Stimulated activated CD4-positive, alpha-beta T cell treated with anti-CD3 and anti-CD28 coated beads, Interleukin-4, amount 100 ng/mL, for 24 hours (primary cell): ENCODE data around the gene APMAP.

Experiments used
- DNase-seq: peaks from one replicate; pipeline ENCODE4 v3.0.0-alpha.2; 2020

Gene APMAP

GRCh38 chr20:24985802-24986201 lies 6.7 kb downstream of the APMAP start:
- no peak for DNase-seq

DNA sequence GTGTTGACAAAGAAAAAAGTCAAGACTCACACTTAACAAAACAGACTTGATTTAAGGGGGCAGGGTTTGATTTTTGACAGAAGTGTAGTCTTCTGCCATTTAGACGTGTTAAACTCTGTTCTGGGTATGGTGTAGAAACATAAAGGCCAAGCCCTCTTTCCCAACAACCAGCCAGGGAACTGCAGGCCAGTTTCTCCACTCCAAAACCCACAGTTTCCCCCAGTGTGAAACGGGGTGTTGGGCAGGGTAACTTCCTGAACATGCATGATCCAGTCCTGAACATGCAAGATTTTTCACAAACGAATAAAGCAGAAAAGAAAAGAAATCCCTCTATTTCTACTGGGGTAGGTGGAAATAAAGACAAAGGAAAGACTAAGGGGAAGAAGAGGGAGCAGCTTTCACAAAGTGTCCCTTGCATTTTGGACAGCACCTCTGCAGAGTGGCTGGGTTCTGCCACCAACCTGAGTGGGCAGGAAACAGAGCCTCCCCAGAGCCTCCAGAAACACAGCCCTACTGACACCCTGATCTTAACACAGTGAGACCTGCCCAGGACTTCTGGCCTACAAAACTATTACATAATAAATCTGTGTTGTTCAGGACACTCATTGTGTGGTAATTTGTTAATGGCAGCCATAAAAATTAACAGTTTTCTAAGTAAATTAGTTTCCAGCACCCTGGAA lies 7.5 kb downstream of the APMAP start:
- DNase-seq = no peak

DNA sequence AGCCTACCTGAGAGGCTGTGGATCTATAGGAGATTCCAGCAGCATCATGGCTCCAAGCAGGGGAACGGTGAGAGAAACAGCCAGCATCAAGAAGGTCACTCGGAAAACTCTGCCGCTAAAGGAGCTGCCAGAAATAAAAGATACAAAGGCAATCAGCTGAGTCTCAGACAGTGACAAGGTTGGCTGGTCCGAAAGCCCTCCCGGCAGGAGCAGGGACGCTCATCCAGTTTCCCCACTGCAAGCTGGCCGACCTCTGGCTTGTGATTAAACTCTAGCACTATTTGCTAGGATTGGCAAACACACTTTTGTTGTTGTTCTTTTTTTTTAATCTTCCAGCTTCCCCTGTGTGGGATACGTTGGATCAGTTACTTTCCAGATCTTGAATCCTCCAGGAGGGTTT lies 8.7 kb downstream of the APMAP start:
- no peak for DNase-seq

GRCh38 chr20:24981790-24982189 lies 10.8 kb downstream of the APMAP start:
- DNase-seq = no peak

- DNase-seq = no peak
These were observed 11.3 kb downstream of the APMAP start for GRCh38 chr20:24981282-24981681.

DNA sequence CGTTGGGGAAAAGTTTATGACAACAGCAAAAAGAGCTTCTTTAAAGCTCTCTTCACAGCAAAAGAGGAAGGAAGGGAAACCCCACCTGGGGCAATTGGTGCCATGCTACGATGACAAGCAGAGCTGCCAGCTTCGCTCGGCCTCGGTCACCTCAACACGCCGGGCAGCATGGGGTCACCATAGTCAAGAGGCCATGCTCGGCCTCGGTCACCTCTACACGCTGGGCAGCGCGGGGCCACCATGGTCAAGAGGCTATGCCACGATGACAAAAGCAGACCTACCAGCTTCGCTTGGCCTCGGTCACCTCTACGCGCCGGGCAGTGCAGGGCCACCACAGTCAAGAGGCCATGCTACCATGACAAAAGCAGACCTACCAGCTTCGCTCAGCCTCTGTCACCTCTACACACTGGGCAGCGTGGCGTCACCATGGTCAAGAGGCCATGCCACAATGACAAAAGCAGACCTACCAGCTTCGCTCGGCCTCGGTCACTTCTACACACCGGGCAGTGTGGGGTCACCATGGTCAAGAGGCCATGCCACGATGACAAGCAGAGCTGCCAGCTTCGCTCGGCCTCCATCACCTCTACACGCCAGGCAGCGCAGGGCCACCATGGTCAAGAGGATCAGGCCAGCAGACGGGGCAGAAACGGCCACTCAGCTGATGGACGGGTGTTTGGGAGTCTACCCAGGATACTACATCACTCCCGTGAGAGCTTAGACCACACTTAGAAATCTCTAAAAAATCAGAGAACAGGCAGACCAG lies 12.1 kb downstream of the APMAP start:
- DNase-seq = no peak

DNA sequence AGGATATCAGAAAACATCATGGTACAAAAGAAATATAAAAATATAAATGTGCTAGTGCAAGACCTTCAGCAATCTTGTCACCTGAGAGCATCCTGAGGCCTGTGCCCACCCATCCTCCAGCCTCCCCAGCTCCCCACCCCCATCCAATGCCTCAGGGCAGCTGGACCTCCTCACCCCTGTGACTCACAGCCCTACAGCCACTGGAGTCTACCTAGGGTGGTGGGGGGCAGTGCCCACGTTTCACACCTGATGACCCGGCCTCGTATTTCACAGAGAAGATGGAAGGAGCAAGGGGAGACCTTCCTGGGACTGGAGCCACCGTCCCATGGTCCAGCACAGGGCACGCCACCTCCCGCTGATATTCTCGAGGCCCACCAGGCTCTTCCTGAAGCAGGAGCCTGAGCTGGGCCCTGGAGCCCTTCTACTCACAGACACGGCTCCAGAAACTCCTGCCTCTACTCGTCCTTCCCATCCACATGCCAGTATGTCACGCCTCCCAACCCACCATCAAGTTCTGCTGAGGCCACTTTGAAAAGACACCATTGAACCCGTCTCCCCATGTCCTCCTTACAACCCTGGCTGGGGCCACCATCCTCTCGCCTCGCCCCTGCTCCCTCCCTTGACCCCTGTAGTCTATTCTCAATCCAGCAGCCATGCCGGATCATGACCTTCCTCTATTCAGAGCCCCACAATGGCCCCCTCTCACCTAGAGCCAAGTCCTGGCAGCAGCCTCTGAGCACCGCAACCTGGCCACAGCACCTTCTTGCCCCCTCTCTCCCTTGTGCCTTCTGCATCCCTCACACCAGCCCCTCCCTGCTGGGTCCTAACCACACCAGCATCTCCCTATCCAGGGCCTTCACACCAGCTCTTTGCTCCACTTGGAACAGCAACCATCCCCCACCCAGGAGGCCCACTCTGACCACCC lies 13.3 kb downstream of the APMAP start:
- DNase-seq = no peak

- DNase-seq = no peak
These were observed 14.0 kb downstream of the APMAP start for GRCh38 chr20:24978513-24978912.

DNA sequence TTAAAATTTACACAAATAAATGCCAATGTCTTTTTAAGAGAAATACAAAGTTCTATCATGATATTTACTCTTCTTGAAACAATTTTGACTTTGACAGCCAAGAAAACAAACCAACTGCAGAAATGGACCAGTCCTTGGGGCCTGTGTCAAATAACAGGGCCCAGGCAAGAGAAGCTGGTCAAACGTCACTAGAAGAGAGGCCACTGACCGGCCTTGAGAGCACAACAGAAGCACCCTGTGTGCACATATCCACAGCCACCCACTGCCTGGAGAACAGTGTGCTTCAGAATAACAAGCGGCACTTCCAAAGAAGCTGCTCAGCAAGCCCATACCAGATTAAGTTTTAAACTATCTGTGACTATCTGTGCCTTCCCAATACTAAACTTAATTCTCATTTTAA lies 14.8 kb downstream of the APMAP start:
- no peak for DNase-seq

DNA sequence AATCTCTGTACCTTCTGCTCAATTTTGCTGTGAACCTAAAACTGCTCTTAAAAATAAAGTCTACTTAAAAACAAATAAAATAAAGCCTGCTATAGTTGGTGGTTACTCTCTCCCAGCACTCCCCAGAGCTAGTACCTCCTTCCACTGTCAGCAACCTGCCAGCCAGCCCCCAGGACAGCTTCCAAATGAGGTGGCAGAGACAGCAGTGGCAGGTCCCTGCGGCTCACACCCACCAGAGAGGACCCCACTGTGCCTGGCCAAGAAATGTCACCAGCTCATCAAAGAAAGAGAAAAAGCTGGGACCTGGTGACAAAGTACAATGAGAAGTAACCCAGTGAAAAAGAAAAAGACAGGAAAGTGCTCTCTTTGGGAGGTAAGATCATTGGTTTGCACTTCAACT lies 15.2 kb downstream of the APMAP start:
- no peak for DNase-seq

GRCh38 chr20:24972341-24972740 lies 20.2 kb downstream of the APMAP start:
- DNase-seq = no peak

DNA sequence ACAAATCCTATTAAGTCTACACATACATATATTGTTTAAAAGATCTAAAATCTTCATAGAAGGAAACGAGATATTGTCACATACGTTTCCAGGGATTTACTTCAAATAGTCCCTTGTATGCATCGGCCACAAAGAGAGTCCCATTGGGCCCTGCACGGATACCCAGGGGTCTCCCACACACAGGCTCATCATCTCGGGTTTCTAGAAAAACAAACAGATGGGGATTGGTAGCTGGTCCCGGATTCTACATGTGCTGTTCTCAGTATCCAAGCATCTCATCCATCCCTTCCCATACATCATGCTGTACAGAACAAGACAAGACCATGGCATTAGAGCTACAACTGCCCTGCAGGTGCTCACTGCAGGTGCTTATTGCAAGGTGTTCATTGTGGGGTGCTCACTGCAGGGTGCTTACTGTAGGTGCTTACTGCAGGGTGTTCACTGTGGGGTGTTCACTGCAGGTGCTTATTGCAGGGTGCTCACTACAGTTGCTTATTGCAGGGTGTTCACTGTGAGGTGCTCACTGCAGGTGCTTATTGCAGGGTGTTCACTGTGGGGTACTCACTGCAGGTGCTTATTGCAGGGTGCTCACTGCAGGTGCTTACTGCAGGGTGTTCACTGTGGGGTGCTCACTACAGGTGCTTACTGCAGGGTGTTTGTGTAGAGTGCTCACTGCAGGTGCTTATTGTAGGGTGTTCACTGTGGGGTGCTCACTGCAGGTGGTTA lies 21.0 kb downstream of the APMAP start:
- no peak for DNase-seq

DNA sequence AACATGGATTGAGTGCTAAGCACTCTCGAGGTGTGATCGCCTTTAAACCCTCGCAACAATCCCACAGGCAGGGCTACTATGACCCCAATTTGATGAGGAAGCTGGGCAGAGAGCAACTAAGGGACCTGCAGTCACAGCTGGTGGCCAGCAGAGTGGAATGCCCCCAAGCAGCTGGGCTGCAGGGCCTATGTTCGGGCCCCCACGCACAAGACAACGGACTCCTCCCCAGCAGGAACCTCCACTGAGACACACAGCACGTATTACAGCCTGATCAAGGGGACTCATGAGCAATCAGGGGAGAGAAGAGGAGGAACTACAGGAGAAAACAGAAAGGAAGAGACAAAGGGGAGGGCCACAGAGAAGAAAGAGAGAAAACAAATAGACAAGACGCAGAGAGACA lies 21.8 kb downstream of the APMAP start:
- DNase-seq = no peak

DNA sequence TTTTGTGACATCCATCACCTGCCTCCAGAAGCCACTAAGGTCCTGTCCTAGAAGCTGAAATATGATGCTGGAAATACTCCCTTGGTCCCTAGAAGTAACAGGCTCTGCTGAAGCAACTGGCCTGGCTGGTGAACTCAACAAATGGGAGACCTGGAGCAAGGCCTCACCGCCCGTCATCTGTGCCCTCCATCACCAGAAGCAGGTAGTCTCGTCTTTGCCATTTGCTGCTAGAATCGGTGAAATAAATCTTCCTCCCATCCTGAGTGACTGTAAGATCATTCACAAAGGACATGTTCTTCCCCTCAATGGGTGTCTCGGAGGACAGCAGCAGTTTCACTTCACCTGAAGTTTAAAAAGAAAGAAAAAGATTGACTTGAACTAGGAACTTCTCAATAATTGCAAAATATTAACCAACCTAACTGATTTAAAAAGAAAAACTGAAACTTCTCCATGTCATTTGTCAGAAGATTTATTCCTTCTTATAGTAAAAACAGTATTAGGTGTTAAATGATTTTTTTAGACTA lies 22.5 kb downstream of the APMAP start:
- DNase-seq = no peak

DNA sequence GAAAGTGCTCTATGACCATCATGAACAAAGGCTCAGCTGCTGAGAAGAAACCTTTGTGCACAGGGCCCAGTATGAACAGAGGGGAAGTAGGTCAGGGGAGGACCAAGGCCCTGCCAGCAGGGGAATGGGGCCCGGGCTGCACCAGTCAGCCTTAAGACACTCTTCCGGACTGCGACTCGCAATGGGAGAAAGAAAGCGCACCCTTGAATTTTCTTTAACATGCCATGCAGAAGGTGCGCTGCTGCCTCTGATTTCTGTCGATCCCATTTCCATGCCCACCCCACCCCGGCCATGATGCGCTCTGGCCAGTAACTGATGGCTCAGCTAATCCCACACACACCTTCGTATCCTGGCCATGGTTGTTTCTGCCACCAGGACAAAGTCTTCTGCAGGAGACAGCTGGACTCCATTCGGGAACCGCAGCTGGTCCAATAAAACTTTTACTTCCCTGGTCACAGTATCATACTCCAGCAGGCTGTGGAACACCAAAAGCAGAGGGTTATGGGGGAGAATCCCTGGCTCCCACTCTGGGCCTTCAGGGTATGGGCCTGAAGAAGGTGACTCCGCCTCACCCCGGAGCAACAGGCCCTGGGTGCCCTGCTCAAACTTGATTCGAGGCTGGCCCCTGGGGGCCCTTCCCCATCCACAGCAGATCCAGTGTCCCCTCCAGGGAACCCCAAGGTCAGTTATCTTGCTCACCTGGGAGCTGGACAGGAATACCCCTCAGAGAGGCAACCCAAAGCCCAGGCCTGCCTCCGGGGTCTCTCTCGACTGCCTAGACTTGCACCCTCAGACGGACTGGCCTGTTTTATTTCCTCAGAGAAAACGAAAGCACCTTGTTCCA lies 23.1 kb downstream of the APMAP start:
- no peak for DNase-seq

- no peak for DNase-seq
These were observed 24.2 kb downstream of the APMAP start for GRCh38 chr20:24968278-24968800.

GRCh38 chr20:24966317-24967012 lies 26.1 kb downstream of the APMAP start:
- no peak for DNase-seq

DNA sequence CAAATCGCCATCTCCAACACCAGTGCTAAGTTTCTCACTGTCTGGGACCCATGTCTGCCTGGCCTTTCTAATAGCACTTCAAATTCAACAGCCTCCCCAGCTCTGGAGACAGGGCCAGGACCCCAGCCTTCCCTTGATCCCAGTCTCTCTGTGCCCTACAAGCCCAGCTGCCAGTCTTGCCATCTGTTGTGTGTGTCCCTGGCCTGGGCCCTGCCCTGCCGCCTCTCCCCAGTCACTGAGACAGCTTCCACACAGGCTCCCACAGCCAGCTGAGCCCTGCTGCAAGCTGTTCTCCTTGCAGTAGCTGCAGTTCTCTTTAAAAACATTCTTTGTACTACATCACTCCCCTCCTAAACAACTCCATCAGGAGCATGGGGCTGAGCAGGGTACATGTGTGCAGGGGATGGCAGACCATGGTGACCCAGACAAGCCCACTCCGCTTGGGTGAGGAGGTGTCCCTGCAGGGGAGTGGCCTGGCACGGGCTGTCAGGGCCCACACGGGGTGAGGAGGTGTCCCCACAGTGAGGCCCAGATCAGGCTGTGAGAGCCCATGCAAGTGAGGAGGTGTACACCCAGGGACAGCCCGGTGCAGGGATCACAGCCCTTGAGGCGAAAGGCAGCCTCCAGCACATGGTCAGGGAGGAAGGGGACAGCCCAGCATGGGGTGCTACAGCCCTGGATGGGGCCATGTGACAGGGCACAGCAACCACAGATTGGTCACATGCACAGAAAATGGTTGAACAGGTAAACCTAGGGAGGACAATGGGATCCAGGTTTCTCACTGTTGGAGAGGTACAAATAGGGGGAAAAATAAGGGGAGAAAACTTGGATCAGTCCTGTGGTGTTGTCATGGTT lies 27.3 kb downstream of the APMAP start:
- DNase-seq = no peak

DNA sequence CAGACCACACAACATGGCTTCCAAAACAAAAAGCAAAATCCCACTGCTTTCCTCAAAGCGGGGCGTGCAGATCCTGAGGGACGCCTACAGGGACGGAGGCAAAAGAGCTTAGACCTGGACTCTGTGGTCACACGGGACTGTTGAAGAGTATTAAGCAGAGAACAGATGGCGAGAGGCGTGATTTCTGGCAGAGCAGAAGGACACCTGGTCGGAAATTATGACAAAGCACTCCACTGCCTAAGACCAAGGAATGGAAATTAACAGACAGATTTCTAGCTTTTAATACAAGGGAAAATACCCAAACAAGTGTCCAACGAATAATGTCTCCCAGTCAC lies 28.1 kb downstream of the APMAP start:
- no peak for DNase-seq
